DND-41 (cell line): ENCODE results near the gene COL2A1.

Experiments used
- ATAC-seq: fragments of 200-7000 bp; cut with Tn5 transposase; 3 replicates; pipeline ENCODE4 v1.9.1; 2021; ENCODE audit warnings: low read depth; ENCODE audit not compliant: insufficient read depth
- DNase-seq: peaks from one replicate; pipeline ENCODE4 v3.0.0-alpha.2; 2020
- H2AFZ ChIP-seq: 2 replicates; pipeline ENCODE4 v1.6.0; 2012; ENCODE audit warnings: low read depth, low read length
- H3K27ac ChIP-seq: 2 replicates; pipeline ENCODE4 v1.5.1; 2012; ENCODE audit warnings: low read length, inconsistent platforms
- H3K27me3 ChIP-seq: fragments of 200-600 bp; sonication (generic); 2 replicates; pipeline ENCODE4 v1.6.0; 2012; ENCODE audit warnings: low read length, mild to moderate bottlenecking, inconsistent platforms; ENCODE audit not compliant: insufficient read depth, poor library complexity
- H3K36me3 ChIP-seq: 2 replicates; pipeline ENCODE4 v1.5.1; 2012; ENCODE audit warnings: low read length, inconsistent platforms; ENCODE audit not compliant: insufficient read depth
- H3K4me1 ChIP-seq: 2 replicates; pipeline ENCODE4 v1.5.1; 2012; ENCODE audit warnings: mild to moderate bottlenecking, low read length; ENCODE audit not compliant: insufficient read depth
- H3K4me2 ChIP-seq: 2 replicates; pipeline ENCODE4 v1.6.0; 2012; ENCODE audit warnings: mild to moderate bottlenecking, moderate library complexity, low read length, inconsistent platforms; ENCODE audit not compliant: insufficient read depth
- H3K4me3 ChIP-seq, 2 experiments: fragments of 200-600 bp in 1 of 2; shearing (Covaris generic) in 1 of 2; 2 replicates each; pipeline ENCODE4 v1.5.1; 2012 to 2016; ENCODE audit warnings: inconsistent platforms in 2 of 2, low read length in 2 of 2, mild to moderate bottlenecking in 2 of 2, low read depth in 1 of 2, moderate library complexity in 1 of 2
- H3K79me2 ChIP-seq: 2 replicates; pipeline ENCODE4 v1.6.0; 2012; ENCODE audit warnings: low read length, inconsistent platforms; ENCODE audit not compliant: insufficient read depth
- H3K9ac ChIP-seq: 2 replicates; pipeline ENCODE4 v1.6.0; 2012; ENCODE audit warnings: low read depth, mild to moderate bottlenecking, inconsistent platforms, low read length, moderate library complexity
- H3K9me3 ChIP-seq: 2 replicates; pipeline ENCODE4 v1.5.1; 2012; ENCODE audit warnings: low read length, moderate library complexity, mild to moderate bottlenecking, inconsistent platforms; ENCODE audit not compliant: insufficient read depth, severe bottlenecking
- H4K20me1 ChIP-seq: 2 replicates; pipeline ENCODE4 v1.6.0; 2012; ENCODE audit warnings: low read length; ENCODE audit not compliant: insufficient read depth
- EZH2 ChIP-seq: IDR thresholded peaks from 3 replicates; pipeline ENCODE4 v1.6.1; 2012; ENCODE audit warnings: borderline replicate concordance, low read depth, mild to moderate bottlenecking, moderate library complexity, low read length, inconsistent platforms; ENCODE audit not compliant: severe bottlenecking
- TF ChIP-seq, protein P1 (sequence below): IDR thresholded peaks from 2 replicates; pipeline ENCODE4 v1.5.1; 2012; ENCODE audit warnings: borderline replicate concordance, low read length, moderate library complexity, mild to moderate bottlenecking; ENCODE audit not compliant: poor library complexity, severe bottlenecking; ENCODE audit errors: extremely low read depth

The COL2A1 gene

DNA sequence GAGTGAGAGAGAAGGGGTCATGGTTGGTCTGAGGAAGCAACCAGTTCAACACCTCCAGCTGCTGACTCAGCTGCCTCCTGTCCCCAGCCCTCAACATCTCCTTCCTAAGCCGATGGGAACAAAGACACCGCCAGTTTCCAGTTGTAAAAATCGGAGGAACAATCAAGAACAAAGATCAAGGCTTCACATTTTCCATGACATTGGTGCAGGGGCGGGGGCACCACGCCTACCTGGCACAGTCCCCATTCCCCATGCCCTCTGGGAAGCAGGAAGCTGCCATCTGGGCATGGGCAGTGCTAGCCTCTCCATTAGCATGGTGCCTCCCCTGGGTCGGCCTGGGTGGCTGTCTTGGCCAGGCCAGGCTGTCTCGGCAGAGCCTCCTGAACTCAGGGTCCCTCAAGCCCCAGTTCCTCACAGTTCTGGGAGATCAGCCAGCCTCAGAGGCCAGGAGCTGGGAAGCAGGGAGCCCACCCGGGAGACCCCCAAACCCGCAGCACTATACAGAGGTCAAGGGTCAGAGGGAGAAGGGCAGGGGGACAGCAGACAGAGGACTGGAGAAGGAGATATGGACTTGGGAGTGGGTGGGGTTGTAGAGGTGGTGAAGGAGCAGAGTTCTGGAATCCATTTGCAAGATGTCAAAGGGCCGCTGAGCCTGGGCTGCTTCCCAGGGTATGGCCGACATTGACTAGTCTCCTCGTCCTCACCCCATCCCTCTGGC is 60.5 kb downstream of the COL2A1 start:
- no peak for DNase-seq
- no peak overlapping the region for H3K27ac ChIP-seq
- no peak overlapping the region for H3K4me3 ChIP-seq

DNA sequence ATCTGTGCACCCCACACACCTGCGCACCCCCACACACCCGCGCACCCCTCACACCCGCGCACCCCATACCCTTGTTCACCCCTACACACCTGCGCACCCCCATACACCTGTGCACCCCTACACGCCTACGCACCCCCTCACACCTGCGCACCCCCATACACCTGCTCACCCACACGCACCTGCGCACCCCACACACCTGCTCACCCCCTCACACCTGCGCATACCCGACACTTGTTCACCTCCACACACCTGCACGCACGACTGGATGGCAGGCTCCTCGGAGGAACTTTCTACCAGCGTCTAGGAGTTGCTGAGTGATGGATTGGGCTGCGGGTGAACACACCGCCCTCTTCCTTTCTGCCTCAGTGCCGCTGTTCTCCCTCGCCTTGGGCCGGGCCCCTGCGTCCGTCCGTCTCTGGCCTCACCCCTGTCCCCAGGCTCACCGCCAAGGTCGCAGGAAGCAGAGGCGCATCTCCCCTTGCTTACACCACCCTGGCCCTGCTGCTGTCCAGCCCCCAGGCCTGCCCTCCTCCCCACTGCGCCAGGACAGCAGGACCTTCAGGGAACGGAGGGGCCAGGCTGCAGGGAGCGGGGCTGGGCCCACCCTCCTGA is 61.6 kb downstream of the COL2A1 start:
- Histone ChIP-seq H3K27me3 (peaks cover 5% of the 10 kb centered on the region), H3K4me1 (peaks cover 3% of the 10 kb centered on the region; the same call in 1 of the 2 replicates), H3K79me2 (no peaks in the 10 kb centered on the region), H3K9me3 (no peaks in the 10 kb centered on the region), H4K20me1 (no peaks in the 10 kb centered on the region; the same call in 1 of the 2 replicates), H2AFZ (no peak overlapping the region), H3K27ac (no peak overlapping the region), H3K9ac (no peak overlapping the region), H3K36me3 (no peaks in the 10 kb centered on the region), H3K4me3 (no peak overlapping the region), H3K4me2 (no peak overlapping the region)
- TF ChIP-seq, protein P1, sequence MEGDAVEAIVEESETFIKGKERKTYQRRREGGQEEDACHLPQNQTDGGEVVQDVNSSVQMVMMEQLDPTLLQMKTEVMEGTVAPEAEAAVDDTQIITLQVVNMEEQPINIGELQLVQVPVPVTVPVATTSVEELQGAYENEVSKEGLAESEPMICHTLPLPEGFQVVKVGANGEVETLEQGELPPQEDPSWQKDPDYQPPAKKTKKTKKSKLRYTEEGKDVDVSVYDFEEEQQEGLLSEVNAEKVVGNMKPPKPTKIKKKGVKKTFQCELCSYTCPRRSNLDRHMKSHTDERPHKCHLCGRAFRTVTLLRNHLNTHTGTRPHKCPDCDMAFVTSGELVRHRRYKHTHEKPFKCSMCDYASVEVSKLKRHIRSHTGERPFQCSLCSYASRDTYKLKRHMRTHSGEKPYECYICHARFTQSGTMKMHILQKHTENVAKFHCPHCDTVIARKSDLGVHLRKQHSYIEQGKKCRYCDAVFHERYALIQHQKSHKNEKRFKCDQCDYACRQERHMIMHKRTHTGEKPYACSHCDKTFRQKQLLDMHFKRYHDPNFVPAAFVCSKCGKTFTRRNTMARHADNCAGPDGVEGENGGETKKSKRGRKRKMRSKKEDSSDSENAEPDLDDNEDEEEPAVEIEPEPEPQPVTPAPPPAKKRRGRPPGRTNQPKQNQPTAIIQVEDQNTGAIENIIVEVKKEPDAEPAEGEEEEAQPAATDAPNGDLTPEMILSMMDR = no peak
- TF ChIP-seq EZH2 = no peak
- ATAC-seq (no peak), DNase-seq (no peak)

More for the DNA sequence above, 60.5 kb downstream of the COL2A1 start:
- Histone ChIP-seq H3K27me3 (peaks cover under 1% of the 10 kb centered on the region), H3K9me3 (no peaks in the 10 kb centered on the region), H3K4me2 (no peak overlapping the region), H3K4me1 (no peaks in the 10 kb centered on the region), H3K36me3 (no peaks in the 10 kb centered on the region), H3K79me2 (no peaks in the 10 kb centered on the region), H4K20me1 (no peaks in the 10 kb centered on the region; the same call in 1 of the 2 replicates), H2AFZ (no peak overlapping the region), H3K9ac (no peak overlapping the region)
- TF ChIP-seq, protein P1 = no peak
- TF ChIP-seq EZH2 = no peak
- ATAC-seq = no peak

DNA sequence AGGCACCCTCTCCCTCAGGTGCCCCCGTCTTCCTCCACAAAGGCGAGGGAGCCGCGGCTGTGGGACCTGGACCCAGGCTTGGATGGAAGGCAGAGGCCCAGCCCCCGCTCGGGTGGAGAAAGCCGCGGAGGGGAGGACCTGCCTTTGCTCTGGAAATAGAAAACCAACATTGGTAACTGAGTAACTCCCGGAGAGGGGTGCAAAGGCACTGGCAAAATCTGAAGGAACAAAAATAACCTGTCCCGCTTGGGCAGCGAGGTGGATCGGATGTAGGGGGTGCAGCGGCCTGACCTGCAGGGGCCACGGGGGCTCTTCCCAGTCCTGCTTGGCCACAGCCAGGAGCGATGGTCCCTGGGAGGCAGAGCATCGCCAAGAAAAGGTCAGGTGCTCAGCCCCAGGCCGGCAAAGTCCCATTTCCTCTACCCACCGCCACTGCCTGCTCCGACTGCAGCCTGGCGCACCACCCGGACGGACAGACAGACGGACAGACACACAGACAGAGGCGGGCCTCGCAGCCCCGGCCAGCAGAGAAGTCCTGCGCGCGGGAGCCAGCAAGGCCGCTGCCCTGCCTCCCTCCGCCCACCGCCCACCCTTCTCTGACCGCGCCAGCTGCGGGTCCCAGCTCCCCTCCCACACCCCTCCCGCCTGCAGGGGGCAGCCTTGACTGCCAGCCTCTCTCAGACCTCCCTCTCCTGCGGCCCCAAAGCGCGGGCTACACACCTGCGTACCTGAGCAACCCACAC is 62.2 kb downstream of the COL2A1 start:
- DNase-seq = no peak
- Histone ChIP-seq H3K9me3 (no peaks in the 10 kb centered on the region), H3K27ac (no peak overlapping the region), H3K36me3 (no peaks in the 10 kb centered on the region), H3K9ac (no peak overlapping the region), H3K4me3 (no peak overlapping the region), H4K20me1 (no peaks in the 10 kb centered on the region; the same call in 1 of the 2 replicates), H3K4me1 (peaks cover 3% of the 10 kb centered on the region; the same call in 1 of the 2 replicates), H2AFZ (no peak overlapping the region), H3K4me2 (no peak overlapping the region), H3K27me3 (peaks cover 8% of the 10 kb centered on the region), H3K79me2 (no peaks in the 10 kb centered on the region)
- no peak for TF ChIP-seq EZH2
- TF ChIP-seq, protein P1 = peak; percentile 33
- ATAC-seq = peak; percentile 52; the same call in 1 of the 3 replicates
